H9 (cell line): ENCODE data around the gene FKBP8. TPM values are rescaled to one million over a fixed set of nuclear protein-coding genes. Genes with fewer than 3 reads are reported as not detected.

Experiments used
- DNase-seq: peaks from one replicate; pipeline ENCODE4 v3.0.0-alpha.2; 2017
- H2AFZ ChIP-seq: one replicate; pipeline ENCODE4 v1.6.1; 2013; ENCODE audit warnings: mild to moderate bottlenecking, low read length, control low read depth, moderate library complexity
- H2AK5ac ChIP-seq: 2 replicates; pipeline ENCODE4 v1.6.1; 2013; ENCODE audit warnings: low read length, control low read depth, mixed read lengths; ENCODE audit not compliant: insufficient read length
- H2BK120ac ChIP-seq: one replicate; pipeline ENCODE4 v1.6.1; 2013; ENCODE audit warnings: low read depth, mild to moderate bottlenecking, low read length, control low read depth, inconsistent platforms; ENCODE audit not compliant: poor library complexity, severe bottlenecking
- H2BK12ac ChIP-seq: 2 replicates; pipeline ENCODE4 v1.6.1; 2013; ENCODE audit warnings: low read length, control low read depth, mixed read lengths, low read depth; ENCODE audit not compliant: insufficient read length
- H2BK15ac ChIP-seq: 2 replicates; pipeline ENCODE4 v1.6.1; 2013; ENCODE audit warnings: low read depth, low read length, control low read depth
- H2BK20ac ChIP-seq: one replicate; pipeline ENCODE4 v1.6.1; 2013; ENCODE audit warnings: low read depth, mild to moderate bottlenecking, low read length, control low read depth, inconsistent platforms; ENCODE audit not compliant: poor library complexity, severe bottlenecking
- H2BK5ac ChIP-seq: 2 replicates; pipeline ENCODE4 v1.6.1; 2013; ENCODE audit warnings: low read length, control low read depth, mixed read lengths; ENCODE audit not compliant: insufficient read length
- H3K14ac ChIP-seq: 2 replicates; pipeline ENCODE4 v1.6.1; 2013; ENCODE audit warnings: low read length, control low read depth; ENCODE audit not compliant: insufficient read depth
- H3K18ac ChIP-seq: 2 replicates; pipeline ENCODE4 v1.6.1; 2013; ENCODE audit warnings: low read depth, mild to moderate bottlenecking, mixed read lengths, low read length, control low read depth; ENCODE audit not compliant: insufficient read length
- H3K23ac ChIP-seq: 2 replicates; pipeline ENCODE4 v1.6.1; 2013; ENCODE audit warnings: low read length, control low read depth, mixed read lengths, low read depth; ENCODE audit not compliant: insufficient read length
- H3K23me2 ChIP-seq: 2 replicates; pipeline ENCODE4 v1.6.1; 2013; ENCODE audit warnings: low read depth, mild to moderate bottlenecking, mixed read lengths, low read length, control low read depth; ENCODE audit not compliant: insufficient read length, poor library complexity, severe bottlenecking
- H3K27ac ChIP-seq: 2 replicates; pipeline ENCODE4 v1.5.1; 2013; ENCODE audit warnings: low read length, control low read depth, mixed read lengths, low read depth; ENCODE audit not compliant: insufficient read length
- H3K27me3 ChIP-seq: 2 replicates; pipeline ENCODE4 v1.6.1; 2013; ENCODE audit warnings: low read length, control low read depth, inconsistent platforms; ENCODE audit not compliant: insufficient read depth
- H3K4ac ChIP-seq: 2 replicates; pipeline ENCODE4 v1.6.1; 2013; ENCODE audit warnings: low read depth, mild to moderate bottlenecking, control low read depth, inconsistent platforms, low read length, moderate library complexity
- H3K4me1 ChIP-seq: 2 replicates; pipeline ENCODE4 v1.6.1; 2013; ENCODE audit warnings: low read length, control low read depth, inconsistent platforms; ENCODE audit not compliant: insufficient read depth
- H3K4me2 ChIP-seq: 2 replicates; pipeline ENCODE4 v1.6.1; 2013; ENCODE audit warnings: low read length, control low read depth, mixed read lengths; ENCODE audit not compliant: insufficient read length, insufficient read depth
- H3K56ac ChIP-seq: 2 replicates; pipeline ENCODE4 v1.6.1; 2013; ENCODE audit warnings: low read depth, mild to moderate bottlenecking, mixed read lengths, low read length, control low read depth; ENCODE audit not compliant: insufficient read length
- H3K79me1 ChIP-seq: 2 replicates; pipeline ENCODE4 v1.6.1; 2013; ENCODE audit warnings: low read depth, mild to moderate bottlenecking, moderate library complexity, low read length, control low read depth, inconsistent platforms; ENCODE audit not compliant: insufficient read depth, poor library complexity, severe bottlenecking
- H3K79me2 ChIP-seq: 2 replicates; pipeline ENCODE4 v1.6.1; 2013; ENCODE audit warnings: low read length, control low read depth, inconsistent platforms; ENCODE audit not compliant: insufficient read depth
- H3K9ac ChIP-seq: 2 replicates; pipeline ENCODE4 v1.6.1; 2013; ENCODE audit warnings: low read length, control low read depth, mixed read lengths; ENCODE audit not compliant: insufficient read length; ENCODE audit errors: extremely low read depth
- H3K9me3 ChIP-seq: one replicate; pipeline ENCODE4 v1.6.1; 2013; ENCODE audit warnings: low read depth, low read length, inconsistent platforms; ENCODE audit not compliant: control insufficient read depth
- H3T11ph ChIP-seq: one replicate; pipeline ENCODE4 v1.6.1; 2013; ENCODE audit warnings: mild to moderate bottlenecking, low read length, control low read depth, inconsistent platforms
- H4K20me1 ChIP-seq: one replicate; pipeline ENCODE4 v1.6.1; 2013; ENCODE audit not compliant: control insufficient read depth, insufficient read length, insufficient read depth
- H4K5ac ChIP-seq: 2 replicates; pipeline ENCODE4 v1.6.1; 2013; ENCODE audit warnings: low read depth, mild to moderate bottlenecking, mixed read lengths, low read length, control low read depth; ENCODE audit not compliant: insufficient read length
- H4K8ac ChIP-seq: replicated peaks from 2 replicates; pipeline ENCODE4 v1.6.1; 2013; ENCODE audit warnings: low read length, control low read depth, mixed read lengths, low read depth; ENCODE audit not compliant: insufficient read length
- H4K91ac ChIP-seq: 2 replicates; pipeline ENCODE4 v1.6.1; 2013; ENCODE audit warnings: low read depth, mild to moderate bottlenecking, moderate library complexity, mixed read lengths, low read length, control low read depth; ENCODE audit not compliant: insufficient read length
- H3K27ac Mint-ChIP-seq, 3 experiments: 2 replicates in 2 of 3; 3 replicates in 1 of 3; pipeline ENCODE4 v1.8.0; 2020 to 2021; ENCODE audit warnings: mixed read lengths in 3 of 3, mild to moderate bottlenecking in 1 of 3, moderate library complexity in 1 of 3
- H3K27me3 Mint-ChIP-seq: 2 replicates; pipeline ENCODE4 v1.8.0; 2021; ENCODE audit warnings: low read depth, mild to moderate bottlenecking, moderate library complexity, mixed read lengths
- H3K36me3 Mint-ChIP-seq, 3 experiments: 2 replicates in 2 of 3; 3 replicates in 1 of 3; pipeline ENCODE4 v1.8.0; 2020 to 2021; ENCODE audit warnings: low read depth in 3 of 3, mixed read lengths in 3 of 3; ENCODE audit not compliant: insufficient read depth in 1 of 3
- H3K4me1 Mint-ChIP-seq, 2 experiments: 2 replicates each; pipeline ENCODE4 v1.8.0; 2020; ENCODE audit warnings: mixed read lengths in 2 of 2
- H3K4me3 Mint-ChIP-seq, 2 experiments: 2 replicates in 1 of 2; 3 replicates in 1 of 2; pipeline ENCODE4 v1.8.0; 2020 to 2021; ENCODE audit warnings: mild to moderate bottlenecking in 2 of 2, mixed read lengths in 2 of 2, moderate library complexity in 1 of 2
- H3K9me3 Mint-ChIP-seq, 2 experiments: 2 replicates in 1 of 2; 3 replicates in 1 of 2; pipeline ENCODE4 v1.8.0; 2020; ENCODE audit warnings: mild to moderate bottlenecking in 2 of 2, mixed read lengths in 2 of 2, moderate library complexity in 1 of 2
- CTCF ChIP-seq: fragments of 200-600 bp; sonication (generic); conservative IDR thresholded peaks from 3 replicates; pipeline ENCODE4 v1.8.0; 2021; ENCODE audit warnings: antibody characterized with exemption, mild to moderate bottlenecking
- WGBS: extraction: QIAGEN DNeasy Blood & Tissue Kit; methylation state at CpG from one replicate; pipeline ENCODE4 v1.1.7; 2013; ENCODE audit warnings: missing lambda C conversion rate, low lambda C conversion rate, mixed read lengths; ENCODE audit not compliant: insufficient read length; ENCODE audit errors: extremely low coverage; 5-methylcytosine and 5-hydroxymethylcytosine counted together
- total RNA-seq: library from RNA; stranded (reverse); gene quantifications from 2 replicates; pipeline ENCODE4 v1.2.1, GENCODE V29; 2021

FKBP8 gene
- total RNA-seq, 1 experiment from 2014 or later, result 308 TPM

- no peak overlapping the region for H3K56ac ChIP-seq
- Mint-ChIP-seq H3K27ac (no peak overlapping the region), H3K4me1 (peaks cover 1 to 2% of the 10 kb centered on the region in 2 experiments), H3K36me3 (peaks cover 24 to 77% (median 72%) of the 10 kb centered on the region in 3 experiments; a peak in 6 of 7 replicates), H3K9me3 (no peaks in the 10 kb centered on the region), H3K27me3 (no peaks in the 10 kb centered on the region), H3K4me3 (no peak overlapping the region)
- H3T11ph ChIP-seq, result no peak overlapping the region
- H2BK15ac ChIP-seq, result no peak overlapping the region
- H3K27ac ChIP-seq, result no peak overlapping the region
- no peak overlapping the region for H2BK5ac ChIP-seq
- WGBS, result no CpG with 5 or more reads among the region's 17 CpGs
- no peak overlapping the region for H2BK12ac ChIP-seq
- H3K14ac ChIP-seq, result no peak overlapping the region
- peaks cover 3% of the 10 kb centered on the region for H3K79me1 ChIP-seq
- no peak overlapping the region for H3K23ac ChIP-seq
- H4K91ac ChIP-seq, result no peak overlapping the region
- H3K23me2 ChIP-seq, result peaks cover under 1% of the 10 kb centered on the region
- H2AFZ ChIP-seq, result no peak overlapping the region
- no peak for TF ChIP-seq CTCF
- no peaks in the 10 kb centered on the region for H4K20me1 ChIP-seq
- no peaks in the 10 kb centered on the region for H3K79me2 ChIP-seq
- H3K4me1 ChIP-seq, result no peaks in the 10 kb centered on the region
- H3K27me3 ChIP-seq, result no peaks in the 10 kb centered on the region
- H2BK20ac ChIP-seq, result no peak overlapping the region
- H3K9ac ChIP-seq, result no peak overlapping the region
- H3K18ac ChIP-seq, result no peak overlapping the region
- no peak overlapping the region for H4K8ac ChIP-seq
- no peaks in the 10 kb centered on the region for H3K9me3 ChIP-seq
- H2BK120ac ChIP-seq, result no peak overlapping the region
- H4K5ac ChIP-seq, result no peak overlapping the region
- H3K4ac ChIP-seq, result no peak overlapping the region
- no peak overlapping the region for H2AK5ac ChIP-seq
- H3K4me2 ChIP-seq, result no peak overlapping the region
- DNase-seq, result no peak
Observed at GRCh38 chr19:18537431-18537830, 5.9 kb downstream of the FKBP8 start.
